ENCODE data around the gene SLC39A1.

SLC39A1 gene

DNA sequence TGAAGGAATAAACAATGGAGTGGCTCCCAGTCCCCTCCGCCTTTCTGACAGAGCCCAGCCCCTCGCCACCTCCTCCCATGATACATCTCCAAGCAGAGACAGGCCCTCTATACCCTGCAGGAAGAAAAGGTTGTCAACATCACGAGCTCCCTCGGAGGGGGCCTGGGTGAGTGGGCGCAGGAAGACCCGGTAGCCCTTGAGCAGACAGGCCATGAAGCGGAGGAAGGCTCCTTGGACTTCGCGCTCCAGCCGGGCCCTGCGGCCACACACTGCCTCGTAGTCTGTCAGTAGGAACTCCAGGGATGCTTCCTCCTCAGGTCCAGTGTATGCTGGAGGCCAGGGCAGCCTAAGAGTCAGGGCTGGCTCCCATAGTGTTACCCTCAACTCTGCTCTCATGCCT, 23.9 kb downstream of the SLC39A1 start:
- no peak for DNase-seq (ENCODE audit: low read depth, low spot score)
- ChIA-PET CTCF (interaction anchor here (0.9 to 2.3 kb wide), 6 partner anchors 10 to 141 kb away, joined by 3 to 6 read pairs (median 4); partner anchors contain the start of gene JTB), POLR2A (interaction anchor here (2.1 kb wide), 1 partner anchor 16 kb away, joined by 6 read pairs; the partner anchor contains the start of gene GATAD2B)
- TF ChIP-seq, protein P1, sequence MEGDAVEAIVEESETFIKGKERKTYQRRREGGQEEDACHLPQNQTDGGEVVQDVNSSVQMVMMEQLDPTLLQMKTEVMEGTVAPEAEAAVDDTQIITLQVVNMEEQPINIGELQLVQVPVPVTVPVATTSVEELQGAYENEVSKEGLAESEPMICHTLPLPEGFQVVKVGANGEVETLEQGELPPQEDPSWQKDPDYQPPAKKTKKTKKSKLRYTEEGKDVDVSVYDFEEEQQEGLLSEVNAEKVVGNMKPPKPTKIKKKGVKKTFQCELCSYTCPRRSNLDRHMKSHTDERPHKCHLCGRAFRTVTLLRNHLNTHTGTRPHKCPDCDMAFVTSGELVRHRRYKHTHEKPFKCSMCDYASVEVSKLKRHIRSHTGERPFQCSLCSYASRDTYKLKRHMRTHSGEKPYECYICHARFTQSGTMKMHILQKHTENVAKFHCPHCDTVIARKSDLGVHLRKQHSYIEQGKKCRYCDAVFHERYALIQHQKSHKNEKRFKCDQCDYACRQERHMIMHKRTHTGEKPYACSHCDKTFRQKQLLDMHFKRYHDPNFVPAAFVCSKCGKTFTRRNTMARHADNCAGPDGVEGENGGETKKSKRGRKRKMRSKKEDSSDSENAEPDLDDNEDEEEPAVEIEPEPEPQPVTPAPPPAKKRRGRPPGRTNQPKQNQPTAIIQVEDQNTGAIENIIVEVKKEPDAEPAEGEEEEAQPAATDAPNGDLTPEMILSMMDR (IDR thresholded peaks at IDR 0.05; ENCODE audit: insufficient read depth, low read length, missing control alignments): no peak
- H3K4me3 ChIP-seq (ENCODE audit: low read depth, low read length): no peak overlapping the region

DNA sequence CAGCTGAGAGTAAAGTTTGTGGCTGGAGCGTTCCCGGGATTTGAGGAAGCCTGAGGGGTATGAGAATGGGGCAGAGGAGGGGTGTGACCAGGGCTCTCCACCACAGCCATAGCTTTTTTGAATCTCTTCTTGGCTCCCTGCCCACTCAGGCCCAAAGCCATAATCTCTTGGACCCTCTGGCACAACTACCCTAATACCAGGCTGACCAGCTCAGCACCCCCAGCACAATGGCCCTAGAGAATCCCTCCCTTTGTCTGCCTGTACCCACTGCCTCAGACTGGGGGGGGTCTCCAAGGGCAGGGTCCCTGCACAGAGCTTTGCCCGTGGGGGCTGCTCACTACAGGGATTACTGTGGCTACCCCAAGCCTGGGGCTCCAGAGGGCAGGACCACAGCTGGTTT, 24.3 kb downstream of the SLC39A1 start:
- no peak for DNase-seq (ENCODE audit: low read depth, low spot score)
- no peak overlapping the region for H3K4me3 ChIP-seq (ENCODE audit: low read depth, low read length)
- ChIA-PET CTCF (interaction anchor here (1.3 to 1.5 kb wide), 2 partner anchors 9 to 19 kb away, joined by 3 to 5 read pairs; no protein-coding TSS in a partner anchor), POLR2A (interaction anchor here (2.1 kb wide), 1 partner anchor 16 kb away, joined by 6 read pairs; the partner anchor contains the start of gene GATAD2B)
- TF ChIP-seq, protein P1 (IDR thresholded peaks at IDR 0.05; ENCODE audit: insufficient read depth, low read length, missing control alignments): no peak

DNA sequence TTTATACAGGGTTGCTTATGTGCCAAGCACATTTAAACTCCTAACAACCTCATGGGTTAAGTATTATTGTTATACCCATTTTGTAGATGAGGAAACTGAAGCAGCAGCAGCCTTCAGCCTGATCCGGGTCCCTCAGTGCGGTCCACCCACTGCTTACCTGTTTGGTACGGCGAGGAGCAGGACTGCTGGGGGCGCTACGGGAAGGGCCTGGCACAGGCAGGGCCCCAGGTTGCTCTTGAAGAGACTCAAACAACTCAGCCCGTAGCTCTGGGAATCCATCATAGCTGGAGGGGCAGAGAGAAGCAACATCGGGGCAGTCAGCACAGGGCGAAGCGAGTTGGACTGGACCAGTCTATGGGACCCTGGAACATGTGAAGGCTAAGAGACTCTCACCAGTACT, 26.0 kb downstream of the SLC39A1 start:
- ChIA-PET POLR2A (no interaction called here), CTCF (interaction anchor here (0.8 to 1.6 kb wide), 2 partner anchors 9 to 49 kb away, joined by 3 to 7 read pairs; partner anchors contain the start of genes DENND4B and RAB13)
- H3K4me3 ChIP-seq (ENCODE audit: low read depth, low read length): no peak overlapping the region
- TF ChIP-seq, protein P1 (IDR thresholded peaks at IDR 0.05; ENCODE audit: insufficient read depth, low read length, missing control alignments): no peak
- no peak for DNase-seq (ENCODE audit: low read depth, low spot score)

DNA sequence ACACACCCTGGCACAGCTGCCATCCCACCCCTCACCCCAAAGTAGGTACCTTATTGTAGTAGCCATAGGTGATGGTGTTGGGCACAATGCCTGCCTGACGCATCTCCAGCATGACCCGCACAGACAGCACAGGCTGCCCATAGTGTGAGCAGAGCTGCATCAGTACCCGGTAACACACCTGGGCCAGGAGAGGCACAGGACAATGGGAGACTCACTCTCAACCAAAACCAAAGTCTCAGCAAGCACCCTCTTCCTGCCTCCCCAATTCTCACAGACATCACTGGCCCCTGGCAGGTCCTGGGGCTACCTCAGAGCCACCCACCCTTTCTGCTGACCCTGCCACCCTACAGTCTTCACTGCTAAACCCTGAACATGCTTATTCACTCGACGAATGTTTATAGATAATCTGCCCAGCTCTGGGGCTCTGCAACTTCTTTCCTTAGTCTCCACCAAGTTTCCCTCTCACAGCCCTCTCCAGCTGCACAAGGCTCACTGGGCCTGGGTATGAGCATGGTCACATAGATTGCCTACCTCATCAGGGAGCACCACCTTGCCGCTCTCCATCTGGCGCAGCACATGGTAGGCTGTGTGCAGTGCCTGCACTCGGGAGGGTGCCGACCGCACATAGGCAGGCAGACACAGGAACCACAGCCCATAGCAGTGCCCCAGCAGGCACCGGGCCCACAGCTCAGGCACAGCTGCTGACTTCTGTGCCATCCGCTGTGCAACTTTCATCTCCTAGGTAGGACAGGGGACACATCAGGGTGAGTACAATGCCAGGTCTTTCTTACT, 27.1 kb downstream of the SLC39A1 start:
- TF ChIP-seq, protein P1 (IDR thresholded peaks at IDR 0.05; ENCODE audit: insufficient read depth, low read length, missing control alignments): no peak
- POLR2A ChIA-PET: no interaction called here
- H3K4me3 ChIP-seq (ENCODE audit: low read depth, low read length): no peak overlapping the region
- no peak for DNase-seq (ENCODE audit: low read depth, low spot score)
- CTCF ChIA-PET: interaction anchor here (1.2 to 1.6 kb wide), 2 partner anchors 10 kb away, joined by 4 to 7 read pairs; partner anchors contain the start of gene DENND4B

DNA sequence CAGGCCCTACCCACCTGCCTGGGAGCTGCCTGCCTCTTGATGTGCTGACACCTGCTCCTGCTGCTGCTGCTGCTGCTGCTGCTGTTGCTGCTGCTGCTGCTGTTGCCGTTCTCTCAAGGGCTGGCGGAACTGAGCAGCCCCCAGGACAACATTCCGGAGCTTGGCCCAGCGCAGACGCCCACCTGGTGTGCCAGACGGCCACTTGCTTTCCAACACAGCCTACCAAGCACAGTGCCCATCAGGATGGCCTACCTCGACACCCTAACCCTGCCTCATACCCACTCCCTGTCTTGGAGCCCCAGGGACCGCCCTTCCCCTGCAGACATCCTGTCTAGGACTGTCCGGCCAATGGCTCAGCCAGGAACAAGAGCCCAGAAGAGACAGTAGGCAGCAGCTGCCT, 28.6 kb downstream of the SLC39A1 start:
- ChIA-PET CTCF (interaction anchor here (1.2 to 1.7 kb wide), 2 partner anchors 10 to 12 kb away, joined by 4 to 6 read pairs; partner anchors contain the start of gene DENND4B), POLR2A (interaction anchor here (1.0 kb wide), 1 partner anchor 22 kb away, joined by 3 read pairs; no protein-coding TSS in a partner anchor)
- TF ChIP-seq, protein P1 (IDR thresholded peaks at IDR 0.05; ENCODE audit: insufficient read depth, low read length, missing control alignments): no peak
- H3K4me3 ChIP-seq (ENCODE audit: low read depth, low read length): no peak overlapping the region
- DNase-seq (ENCODE audit: low read depth, low spot score): no peak

DNA sequence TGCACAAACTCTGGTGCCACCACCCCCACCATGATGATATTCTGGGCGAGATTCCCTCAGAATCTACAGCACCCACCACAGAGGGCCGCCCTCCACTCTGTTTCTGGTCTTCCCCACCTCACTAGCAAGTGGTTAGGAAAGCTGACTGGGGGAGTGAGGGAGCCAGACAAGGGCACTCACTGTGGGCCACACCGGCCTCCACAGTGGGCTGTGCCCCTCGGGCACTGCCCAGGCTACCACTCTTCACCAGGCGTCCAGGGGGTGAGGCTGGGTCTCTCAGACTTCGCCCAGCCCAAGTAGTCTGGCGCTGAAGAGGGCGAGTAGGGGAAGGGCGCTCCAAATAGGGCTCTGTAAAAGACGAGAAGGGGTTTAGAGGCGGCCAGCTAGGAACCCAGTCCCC, 29.4 kb downstream of the SLC39A1 start:
- CTCF ChIA-PET: interaction anchor here (0.8 to 1.7 kb wide), 2 partner anchors 11 to 137 kb away, joined by 5 to 6 read pairs; no protein-coding TSS in a partner anchor
- POLR2A ChIA-PET: interaction anchor here (0.6 to 1.0 kb wide), 2 partner anchors 22 to 24 kb away, joined by 3 read pairs; no protein-coding TSS in a partner anchor
- H3K4me3 ChIP-seq (ENCODE audit: low read depth, low read length): no peak overlapping the region
- TF ChIP-seq, protein P1 (IDR thresholded peaks at IDR 0.05; ENCODE audit: insufficient read depth, low read length, missing control alignments): no peak
- no peak for DNase-seq (ENCODE audit: low read depth, low spot score)
